Left colon (tissue), 2 donors: ENCODE results near the gene IGFBP2. TPM values are rescaled to one million over a fixed set of nuclear protein-coding genes. Genes with fewer than 3 reads are reported as not detected.
A peak's percentile ranks its signal among the peaks of the same experiment; 100 is the strongest.

Source experiments
- ATAC-seq: fragments of 200-7000 bp; cut with Tn5 transposase; one replicate; pipeline ENCODE4 v1.9.1; 2020; ENCODE audit warnings: mild to moderate bottlenecking, moderate library complexity
- DNase-seq, 2 donors: peaks; one replicate each; pipeline ENCODE4 v3.0.0-alpha.2; 2020
- intact Hi-C, 2 donors: fragments of 100-400 bp; cut with DNase I in 1 of 2; cut with micrococcal nuclease in 1 of 2; formaldehyde crosslinking; loops; one replicate each; pipeline versions ENCODE4 v1.11.2 to v1.14.0; 2022; cut with DNase I, micrococcal nuclease
- total RNA-seq, 2 donors: library from RNA; stranded (reverse); fragmentation: NEBNext Ultra II Directional; extraction: Animal tissue kit (Norgen Biotek cat#: 25700); gene quantifications; one replicate each; pipeline ENCODE4 v1.2.1, GENCODE V29; 2021
- donor health status: DM: no; HTN: no; CAD: no.
- donor health status: DM: yes; HTN: yes; CAD: no.

The IGFBP2 gene
- total RNA-seq, 2 donors from 2014 or later: 120 to 143 TPM

GRCh38 chr2:216634370-216635148 lies 1.3 kb downstream of the IGFBP2 start:
- DNase-seq: peak in 1 of 2 donors; percentile 18
- no peak for ATAC-seq
- intact Hi-C loops: no loop called here

GRCh38 chr2:216635171-216635570 lies 2.0 kb downstream of the IGFBP2 start:
- intact Hi-C loops: no loop called here
- ATAC-seq: no peak
- DNase-seq: no peak

- ATAC-seq: no peak
- DNase-seq: peak in 1 of 2 donors; percentile 19
- intact Hi-C loops: no loop called here
Observed at GRCh38 chr2:216635701-216636550, 2.7 kb downstream of the IGFBP2 start.

GRCh38 chr2:216636551-216637450 lies 3.6 kb downstream of the IGFBP2 start:
- ATAC-seq: peak; percentile 89

GRCh38 chr2:216637472-216637871 lies 4.3 kb downstream of the IGFBP2 start:
- DNase-seq (no peak), ATAC-seq (no peak)
- intact Hi-C loops: no loop called here

More at GRCh38 chr2:216636551-216637450, 3.6 kb downstream of the IGFBP2 start:
- intact Hi-C loops: no loop called here
- peak; percentile 86 to 90 for DNase-seq

- DNase-seq (no peak), ATAC-seq (peak; percentile 27)
- intact Hi-C loops: no loop called here
Observed at GRCh38 chr2:216643986-216644659, 10.9 kb downstream of the IGFBP2 start.

- intact Hi-C loops: no loop called here
- DNase-seq (no peak), ATAC-seq (no peak)
Observed at GRCh38 chr2:216644842-216645635, 11.8 kb downstream of the IGFBP2 start.

- intact Hi-C loops: no loop called here
- no peak for ATAC-seq
- DNase-seq: no peak
Observed at GRCh38 chr2:216645636-216645950, 12.4 kb downstream of the IGFBP2 start.

- intact Hi-C loops: no loop called here
- DNase-seq (no peak), ATAC-seq (no peak)
Observed at GRCh38 chr2:216646116-216646515, 12.9 kb downstream of the IGFBP2 start.

- DNase-seq: no peak
- no peak for ATAC-seq
- intact Hi-C loops: no loop called here
Observed at GRCh38 chr2:216648105-216648504, 14.9 kb downstream of the IGFBP2 start.

- no peak for DNase-seq
Observed at GRCh38 chr2:216649574-216649973, 16.4 kb downstream of the IGFBP2 start.

GRCh38 chr2:216650626-216651257 lies 17.5 kb downstream of the IGFBP2 start:
- DNase-seq (no peak), ATAC-seq (no peak)
- intact Hi-C loops: no loop called here

More at GRCh38 chr2:216649574-216649973, 16.4 kb downstream of the IGFBP2 start:
- ATAC-seq: no peak
- intact Hi-C loops: no loop called here

- ATAC-seq: no peak
- no peak for DNase-seq
- intact Hi-C loops: no loop called here
Observed at GRCh38 chr2:216651351-216651881, 18.2 kb downstream of the IGFBP2 start.

- DNase-seq (no peak), ATAC-seq (no peak)
- intact Hi-C loops: no loop called here
Observed at GRCh38 chr2:216652566-216652965, 19.3 kb downstream of the IGFBP2 start.

- intact Hi-C loops: no loop called here
- ATAC-seq (no peak), DNase-seq (no peak)
Observed at GRCh38 chr2:216653093-216653799, 20.0 kb downstream of the IGFBP2 start.

- ATAC-seq (no peak), DNase-seq (no peak)
- intact Hi-C loops: no loop called here
Observed at GRCh38 chr2:216653931-216654365, 20.7 kb downstream of the IGFBP2 start.
